DND-41 (cell line): ENCODE measurements around the gene COQ2.
"Not testable (repeated sequence)": the region's sequence is repeated elsewhere in the genome, so short reads cannot be mapped to it uniquely, and the experiment has no call there.

Experiments used
- ATAC-seq: fragments of 200-7000 bp; cut with Tn5 transposase; 3 replicates; pipeline ENCODE4 v1.9.1; 2021; ENCODE audit warnings: low read depth; ENCODE audit not compliant: insufficient read depth
- DNase-seq: peaks from one replicate; pipeline ENCODE4 v3.0.0-alpha.2; 2020
- H2AFZ ChIP-seq: 2 replicates; pipeline ENCODE4 v1.6.0; 2012; ENCODE audit warnings: low read depth, low read length
- H3K27ac ChIP-seq: 2 replicates; pipeline ENCODE4 v1.5.1; 2012; ENCODE audit warnings: low read length, inconsistent platforms
- H3K27me3 ChIP-seq: fragments of 200-600 bp; sonication (generic); 2 replicates; pipeline ENCODE4 v1.6.0; 2012; ENCODE audit warnings: low read length, mild to moderate bottlenecking, inconsistent platforms; ENCODE audit not compliant: insufficient read depth, poor library complexity
- H3K36me3 ChIP-seq: 2 replicates; pipeline ENCODE4 v1.5.1; 2012; ENCODE audit warnings: low read length, inconsistent platforms; ENCODE audit not compliant: insufficient read depth
- H3K4me1 ChIP-seq: 2 replicates; pipeline ENCODE4 v1.5.1; 2012; ENCODE audit warnings: mild to moderate bottlenecking, low read length; ENCODE audit not compliant: insufficient read depth
- H3K4me2 ChIP-seq: 2 replicates; pipeline ENCODE4 v1.6.0; 2012; ENCODE audit warnings: mild to moderate bottlenecking, moderate library complexity, low read length, inconsistent platforms; ENCODE audit not compliant: insufficient read depth
- H3K4me3 ChIP-seq, 2 experiments: fragments of 200-600 bp in 1 of 2; shearing (Covaris generic) in 1 of 2; 2 replicates each; pipeline ENCODE4 v1.5.1; 2012 to 2016; ENCODE audit warnings: inconsistent platforms in 2 of 2, low read length in 2 of 2, mild to moderate bottlenecking in 2 of 2, low read depth in 1 of 2, moderate library complexity in 1 of 2
- H3K79me2 ChIP-seq: 2 replicates; pipeline ENCODE4 v1.6.0; 2012; ENCODE audit warnings: low read length, inconsistent platforms; ENCODE audit not compliant: insufficient read depth
- H3K9ac ChIP-seq: 2 replicates; pipeline ENCODE4 v1.6.0; 2012; ENCODE audit warnings: low read depth, mild to moderate bottlenecking, inconsistent platforms, low read length, moderate library complexity
- H3K9me3 ChIP-seq: 2 replicates; pipeline ENCODE4 v1.5.1; 2012; ENCODE audit warnings: low read length, moderate library complexity, mild to moderate bottlenecking, inconsistent platforms; ENCODE audit not compliant: insufficient read depth, severe bottlenecking
- H4K20me1 ChIP-seq: 2 replicates; pipeline ENCODE4 v1.6.0; 2012; ENCODE audit warnings: low read length; ENCODE audit not compliant: insufficient read depth
- CTCF ChIP-seq: IDR thresholded peaks from 2 replicates; pipeline ENCODE4 v1.5.1; 2012; ENCODE audit warnings: borderline replicate concordance, low read length, moderate library complexity, mild to moderate bottlenecking; ENCODE audit not compliant: poor library complexity, severe bottlenecking; ENCODE audit errors: extremely low read depth
- EZH2 ChIP-seq: IDR thresholded peaks from 3 replicates; pipeline ENCODE4 v1.6.1; 2012; ENCODE audit warnings: borderline replicate concordance, low read depth, mild to moderate bottlenecking, moderate library complexity, low read length, inconsistent platforms; ENCODE audit not compliant: severe bottlenecking

COQ2 gene

DNA sequence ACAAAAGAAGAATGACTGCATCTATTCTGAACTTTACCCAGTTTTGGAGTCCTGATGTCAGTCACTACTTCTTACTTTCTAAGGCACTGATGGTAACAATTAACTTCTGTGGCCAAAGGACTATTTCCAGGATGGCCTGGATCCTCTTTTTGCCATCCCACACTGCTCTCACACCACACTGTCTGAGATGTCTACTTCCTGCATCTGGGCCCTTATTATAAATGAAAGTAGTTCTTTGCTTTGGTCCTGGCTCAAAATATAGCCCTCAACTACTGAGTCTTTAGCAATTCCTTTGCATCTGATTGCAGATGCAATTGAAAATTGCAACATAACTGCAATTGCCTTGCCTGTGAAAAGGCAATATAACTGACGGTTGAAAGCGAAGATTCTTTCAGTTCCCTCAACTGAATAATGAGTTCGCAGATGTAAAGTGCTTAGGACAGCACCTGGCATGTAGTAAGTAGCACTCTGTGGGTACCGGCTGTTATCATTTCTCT, 44.2 kb downstream of the COQ2 start:
- H3K4me3 ChIP-seq, result no peak overlapping the region
- no peaks in the 10 kb centered on the region for H3K27me3 ChIP-seq
- DNase-seq (no peak), ATAC-seq (no peak)
- no peaks in the 10 kb centered on the region for H3K79me2 ChIP-seq
- no peak overlapping the region for H3K4me2 ChIP-seq
- TF ChIP-seq CTCF (no peak), EZH2 (no peak)
- H3K4me1 ChIP-seq, result no peaks in the 10 kb centered on the region
- no peaks in the 10 kb centered on the region for H3K9me3 ChIP-seq
- no peak overlapping the region for H3K27ac ChIP-seq
- no peaks in the 10 kb centered on the region for H3K36me3 ChIP-seq
- no peak overlapping the region for H2AFZ ChIP-seq
- no peak overlapping the region for H3K9ac ChIP-seq
- no peaks in the 10 kb centered on the region for H4K20me1 ChIP-seq

DNA sequence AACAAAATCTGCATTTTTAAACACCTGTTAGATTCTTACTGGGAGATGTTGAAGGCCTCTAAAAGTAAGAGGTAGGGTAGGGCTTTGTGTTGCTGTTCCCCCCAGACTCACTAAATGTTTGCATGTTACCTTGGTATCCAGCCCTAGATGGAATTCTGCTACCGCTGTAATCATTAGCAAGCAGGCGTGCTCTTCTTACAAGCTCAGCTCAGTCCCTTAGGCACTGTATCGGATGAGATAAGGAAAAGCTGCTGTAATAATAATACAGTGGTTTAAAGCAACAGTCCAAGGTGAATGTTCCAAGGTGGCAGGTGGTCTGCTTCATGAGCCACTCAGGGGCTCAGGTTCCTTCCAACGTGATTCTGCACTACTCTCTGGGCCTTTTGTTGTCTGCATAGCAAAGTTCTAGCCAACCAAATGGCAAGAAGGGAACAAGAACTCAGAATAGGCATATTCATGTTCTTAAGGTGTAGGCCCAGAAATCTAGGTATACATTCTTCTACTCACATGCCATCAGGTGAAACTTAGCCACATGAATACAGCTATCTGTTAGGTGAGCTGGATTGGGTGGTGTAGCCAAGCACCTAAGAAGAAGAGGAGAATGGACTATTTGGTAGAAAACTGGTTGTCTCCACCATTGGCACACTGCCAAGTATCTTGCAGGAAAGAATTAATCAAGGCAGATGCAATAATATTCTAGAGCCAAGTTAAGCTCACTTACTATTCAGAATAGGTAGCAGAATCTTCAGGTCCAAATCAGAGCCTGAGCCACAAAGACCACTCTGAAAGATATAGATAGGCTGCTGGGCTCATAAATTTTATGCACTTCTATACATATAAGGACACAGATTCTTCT, 46.0 kb downstream of the COQ2 start:
- no peaks in the 10 kb centered on the region for H3K27me3 ChIP-seq
- TF ChIP-seq CTCF (no peak), EZH2 (no peak)
- ATAC-seq (no peak), DNase-seq (no peak)
- no peaks in the 10 kb centered on the region for H3K9me3 ChIP-seq
- H3K36me3 ChIP-seq, result no peaks in the 10 kb centered on the region
- H3K9ac ChIP-seq, result no peak overlapping the region
- H3K27ac ChIP-seq, result no peak overlapping the region
- no peaks in the 10 kb centered on the region for H3K79me2 ChIP-seq
- no peaks in the 10 kb centered on the region for H3K4me1 ChIP-seq
- H2AFZ ChIP-seq, result no peak overlapping the region
- H4K20me1 ChIP-seq, result no peaks in the 10 kb centered on the region
- H3K4me3 ChIP-seq, result no peak overlapping the region
- no peak overlapping the region for H3K4me2 ChIP-seq

GRCh38 chr4:83237591-83237990, 47.0 kb downstream of the COQ2 start:
- no peak for DNase-seq
- H3K4me1 ChIP-seq, result no peaks in the 10 kb centered on the region
- H3K4me3 ChIP-seq, result no peak overlapping the region

DNA sequence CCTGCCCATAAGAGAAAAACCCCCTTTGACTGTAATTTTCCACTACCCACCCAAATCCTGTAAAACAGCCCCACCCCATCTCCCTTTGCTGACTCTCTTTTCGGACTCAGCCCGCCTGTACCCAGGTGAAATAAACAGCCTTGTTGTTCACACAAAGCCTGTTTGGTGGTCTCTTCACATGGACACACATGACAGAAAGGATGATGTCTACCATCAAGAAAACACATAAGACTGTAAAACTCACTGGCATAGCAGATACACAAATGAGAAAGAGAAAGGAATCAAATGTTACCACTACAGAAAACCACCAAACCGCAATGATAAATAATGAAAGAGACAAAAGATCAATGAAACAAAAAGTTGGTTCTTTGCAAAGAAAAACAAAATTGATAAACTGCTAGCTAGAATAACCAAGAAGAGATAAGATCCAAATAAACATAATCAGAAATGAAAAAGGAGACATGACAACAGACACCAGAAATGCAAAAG, 48.9 kb downstream of the COQ2 start:
- H3K27ac ChIP-seq, H3K36me3 ChIP-seq, ATAC-seq, H3K4me2 ChIP-seq, H3K9ac ChIP-seq, H3K27me3 ChIP-seq, DNase-seq, H2AFZ ChIP-seq, H3K4me3 ChIP-seq, H4K20me1 ChIP-seq, H3K9me3 ChIP-seq, H3K79me2 ChIP-seq, H3K4me1 ChIP-seq: not testable (repeated sequence)

More at GRCh38 chr4:83237591-83237990, 47.0 kb downstream of the COQ2 start:
- no peaks in the 10 kb centered on the region for H3K36me3 ChIP-seq
- no peak overlapping the region for H3K4me2 ChIP-seq
- no peak overlapping the region for H3K27ac ChIP-seq
- no peaks in the 10 kb centered on the region for H3K79me2 ChIP-seq
- H3K27me3 ChIP-seq, result no peaks in the 10 kb centered on the region
- H3K9me3 ChIP-seq, result no peaks in the 10 kb centered on the region
- H4K20me1 ChIP-seq, result no peaks in the 10 kb centered on the region
- no peak overlapping the region for H3K9ac ChIP-seq
- TF ChIP-seq EZH2, result no peak
- TF ChIP-seq CTCF, result no peak
- ATAC-seq, result no peak
- no peak overlapping the region for H2AFZ ChIP-seq
